ENCODE results near the gene TMEM181.

DNA sequence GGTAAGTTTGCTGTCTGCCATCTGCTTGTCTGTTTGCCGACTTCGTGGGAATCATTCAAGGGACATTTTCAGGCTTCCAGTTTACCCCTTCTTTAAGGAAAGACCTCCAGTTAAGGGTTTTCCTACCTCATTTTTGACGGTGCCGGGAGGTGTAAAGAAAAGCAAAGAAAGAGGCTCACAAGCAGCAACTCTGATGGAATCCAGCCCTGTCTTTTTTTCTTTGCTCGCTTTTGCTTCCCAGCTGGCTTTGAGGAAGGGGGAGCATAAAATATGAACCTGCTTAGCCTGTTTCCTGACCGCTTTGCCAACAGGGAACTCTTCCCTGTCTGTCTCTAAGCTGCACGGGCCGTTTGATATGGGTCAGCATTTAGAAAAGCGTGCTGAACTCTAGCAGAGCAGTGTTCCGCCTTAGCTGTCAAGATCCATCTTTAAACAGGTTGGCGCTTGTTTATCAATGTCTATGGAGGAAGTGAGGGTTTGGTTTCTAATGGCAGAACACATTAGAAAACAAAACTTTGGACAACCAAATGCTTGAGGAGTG lies 103.8 kb downstream of the TMEM181 start:
- TF ChIP-seq, protein P1, sequence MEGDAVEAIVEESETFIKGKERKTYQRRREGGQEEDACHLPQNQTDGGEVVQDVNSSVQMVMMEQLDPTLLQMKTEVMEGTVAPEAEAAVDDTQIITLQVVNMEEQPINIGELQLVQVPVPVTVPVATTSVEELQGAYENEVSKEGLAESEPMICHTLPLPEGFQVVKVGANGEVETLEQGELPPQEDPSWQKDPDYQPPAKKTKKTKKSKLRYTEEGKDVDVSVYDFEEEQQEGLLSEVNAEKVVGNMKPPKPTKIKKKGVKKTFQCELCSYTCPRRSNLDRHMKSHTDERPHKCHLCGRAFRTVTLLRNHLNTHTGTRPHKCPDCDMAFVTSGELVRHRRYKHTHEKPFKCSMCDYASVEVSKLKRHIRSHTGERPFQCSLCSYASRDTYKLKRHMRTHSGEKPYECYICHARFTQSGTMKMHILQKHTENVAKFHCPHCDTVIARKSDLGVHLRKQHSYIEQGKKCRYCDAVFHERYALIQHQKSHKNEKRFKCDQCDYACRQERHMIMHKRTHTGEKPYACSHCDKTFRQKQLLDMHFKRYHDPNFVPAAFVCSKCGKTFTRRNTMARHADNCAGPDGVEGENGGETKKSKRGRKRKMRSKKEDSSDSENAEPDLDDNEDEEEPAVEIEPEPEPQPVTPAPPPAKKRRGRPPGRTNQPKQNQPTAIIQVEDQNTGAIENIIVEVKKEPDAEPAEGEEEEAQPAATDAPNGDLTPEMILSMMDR (IDR thresholded peaks at IDR 0.05) = no peak
- TF ChIP-seq TEAD4 (IDR thresholded peaks at IDR 0.05; ENCODE audit: borderline replicate concordance, insufficient read depth) = no peak
- TF ChIP-seq CHD2 (IDR thresholded peaks at IDR 0.05; ENCODE audit: low read length, partially characterized antibody) = no peak
- no peak for TF ChIP-seq NFIC (IDR thresholded peaks at IDR 0.05; ENCODE audit: borderline replicate concordance)
- TF ChIP-seq, protein P2, sequence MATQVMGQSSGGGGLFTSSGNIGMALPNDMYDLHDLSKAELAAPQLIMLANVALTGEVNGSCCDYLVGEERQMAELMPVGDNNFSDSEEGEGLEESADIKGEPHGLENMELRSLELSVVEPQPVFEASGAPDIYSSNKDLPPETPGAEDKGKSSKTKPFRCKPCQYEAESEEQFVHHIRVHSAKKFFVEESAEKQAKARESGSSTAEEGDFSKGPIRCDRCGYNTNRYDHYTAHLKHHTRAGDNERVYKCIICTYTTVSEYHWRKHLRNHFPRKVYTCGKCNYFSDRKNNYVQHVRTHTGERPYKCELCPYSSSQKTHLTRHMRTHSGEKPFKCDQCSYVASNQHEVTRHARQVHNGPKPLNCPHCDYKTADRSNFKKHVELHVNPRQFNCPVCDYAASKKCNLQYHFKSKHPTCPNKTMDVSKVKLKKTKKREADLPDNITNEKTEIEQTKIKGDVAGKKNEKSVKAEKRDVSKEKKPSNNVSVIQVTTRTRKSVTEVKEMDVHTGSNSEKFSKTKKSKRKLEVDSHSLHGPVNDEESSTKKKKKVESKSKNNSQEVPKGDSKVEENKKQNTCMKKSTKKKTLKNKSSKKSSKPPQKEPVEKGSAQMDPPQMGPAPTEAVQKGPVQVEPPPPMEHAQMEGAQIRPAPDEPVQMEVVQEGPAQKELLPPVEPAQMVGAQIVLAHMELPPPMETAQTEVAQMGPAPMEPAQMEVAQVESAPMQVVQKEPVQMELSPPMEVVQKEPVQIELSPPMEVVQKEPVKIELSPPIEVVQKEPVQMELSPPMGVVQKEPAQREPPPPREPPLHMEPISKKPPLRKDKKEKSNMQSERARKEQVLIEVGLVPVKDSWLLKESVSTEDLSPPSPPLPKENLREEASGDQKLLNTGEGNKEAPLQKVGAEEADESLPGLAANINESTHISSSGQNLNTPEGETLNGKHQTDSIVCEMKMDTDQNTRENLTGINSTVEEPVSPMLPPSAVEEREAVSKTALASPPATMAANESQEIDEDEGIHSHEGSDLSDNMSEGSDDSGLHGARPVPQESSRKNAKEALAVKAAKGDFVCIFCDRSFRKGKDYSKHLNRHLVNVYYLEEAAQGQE (IDR thresholded peaks at IDR 0.05; ENCODE audit: low read depth, low read length) = no peak
- TF ChIP-seq GABPA (IDR thresholded peaks at IDR 0.05; ENCODE audit: low read depth) = no peak
